Measurements from ENCODE around the gene TACC2. TPM values are rescaled to one million over a fixed set of nuclear protein-coding genes. Genes with fewer than 3 reads are reported as not detected.

Gene TACC2
- total RNA-seq, 1 donor from 2014 or later: 22.0 TPM

DNA sequence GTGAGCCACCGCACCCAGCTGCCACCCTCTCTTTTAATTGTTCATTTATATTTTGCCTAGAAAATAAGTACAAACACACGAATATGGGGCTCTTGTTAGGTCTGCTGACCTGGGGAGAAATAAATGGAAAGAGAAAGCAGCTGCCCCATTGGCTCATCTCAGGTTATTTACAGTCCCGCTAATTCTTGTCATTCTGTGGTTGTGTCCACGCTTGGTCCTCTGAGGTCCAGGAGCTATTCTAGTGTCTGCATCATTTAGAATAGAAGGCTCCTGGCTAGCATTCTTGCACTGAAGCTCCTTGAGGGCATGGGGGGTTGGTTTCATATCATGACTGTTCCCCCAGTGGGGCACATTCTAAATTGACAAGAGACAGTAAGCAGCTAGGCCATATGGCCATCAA, 128.5 kb downstream of the TACC2 start:
- Mint-ChIP-seq H3K27ac (ENCODE audit: unreplicated experiment) (no peak overlapping the region), H3K4me3 (ENCODE audit: unreplicated experiment) (peak overlapping the region; percentile 50), H3K9me3 (ENCODE audit: unreplicated experiment) (no peaks in the 10 kb centered on the region), H3K36me3 (ENCODE audit: low read depth, unreplicated experiment) (peaks cover 4% of the 10 kb centered on the region), H3K27me3 (ENCODE audit: low read depth, unreplicated experiment) (no peaks in the 10 kb centered on the region), H3K4me1 (ENCODE audit: low read depth, unreplicated experiment) (peaks cover 36% of the 10 kb centered on the region)
- TF ChIP-seq, protein P1, sequence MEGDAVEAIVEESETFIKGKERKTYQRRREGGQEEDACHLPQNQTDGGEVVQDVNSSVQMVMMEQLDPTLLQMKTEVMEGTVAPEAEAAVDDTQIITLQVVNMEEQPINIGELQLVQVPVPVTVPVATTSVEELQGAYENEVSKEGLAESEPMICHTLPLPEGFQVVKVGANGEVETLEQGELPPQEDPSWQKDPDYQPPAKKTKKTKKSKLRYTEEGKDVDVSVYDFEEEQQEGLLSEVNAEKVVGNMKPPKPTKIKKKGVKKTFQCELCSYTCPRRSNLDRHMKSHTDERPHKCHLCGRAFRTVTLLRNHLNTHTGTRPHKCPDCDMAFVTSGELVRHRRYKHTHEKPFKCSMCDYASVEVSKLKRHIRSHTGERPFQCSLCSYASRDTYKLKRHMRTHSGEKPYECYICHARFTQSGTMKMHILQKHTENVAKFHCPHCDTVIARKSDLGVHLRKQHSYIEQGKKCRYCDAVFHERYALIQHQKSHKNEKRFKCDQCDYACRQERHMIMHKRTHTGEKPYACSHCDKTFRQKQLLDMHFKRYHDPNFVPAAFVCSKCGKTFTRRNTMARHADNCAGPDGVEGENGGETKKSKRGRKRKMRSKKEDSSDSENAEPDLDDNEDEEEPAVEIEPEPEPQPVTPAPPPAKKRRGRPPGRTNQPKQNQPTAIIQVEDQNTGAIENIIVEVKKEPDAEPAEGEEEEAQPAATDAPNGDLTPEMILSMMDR (IDR thresholded peaks at IDR 0.05; ENCODE audit: insufficient read depth, low read depth, low read length): no peak
- no peak for TF ChIP-seq EZH2 (IDR thresholded peaks at IDR 0.05; ENCODE audit: insufficient read depth, low read length)
- H4K20me1 ChIP-seq (ENCODE audit: insufficient read depth, low read length): peaks cover 72% of the 10 kb centered on the region
- no peak overlapping the region for H3K27ac ChIP-seq (ENCODE audit: low read depth, low read length)
- H3K9me3 ChIP-seq (ENCODE audit: insufficient read depth, low read depth, low read length): no peaks in the 10 kb centered on the region
- no peak overlapping the region for H3K4me2 ChIP-seq (ENCODE audit: low read length)
- peaks cover 90% of the 10 kb centered on the region for H3K79me2 ChIP-seq (ENCODE audit: insufficient read depth, low read length)
- DNase-seq (ENCODE audit: low read depth) (no peak), FAIRE-seq (no peak)
- peaks cover 25% of the 10 kb centered on the region for H3K4me1 ChIP-seq (ENCODE audit: insufficient read depth, low read length)
- H2AFZ ChIP-seq (ENCODE audit: low read depth, low read length): no peak overlapping the region
- no peaks in the 10 kb centered on the region for H3K27me3 ChIP-seq (ENCODE audit: insufficient read depth, low read length)
- no peak overlapping the region for H3K9ac ChIP-seq (ENCODE audit: low read length)
- H3K36me3 ChIP-seq (ENCODE audit: insufficient read depth, low read length): no peaks in the 10 kb centered on the region
- no peak overlapping the region for H3K4me3 ChIP-seq (ENCODE audit: insufficient read depth, low read depth, low read length)

DNA sequence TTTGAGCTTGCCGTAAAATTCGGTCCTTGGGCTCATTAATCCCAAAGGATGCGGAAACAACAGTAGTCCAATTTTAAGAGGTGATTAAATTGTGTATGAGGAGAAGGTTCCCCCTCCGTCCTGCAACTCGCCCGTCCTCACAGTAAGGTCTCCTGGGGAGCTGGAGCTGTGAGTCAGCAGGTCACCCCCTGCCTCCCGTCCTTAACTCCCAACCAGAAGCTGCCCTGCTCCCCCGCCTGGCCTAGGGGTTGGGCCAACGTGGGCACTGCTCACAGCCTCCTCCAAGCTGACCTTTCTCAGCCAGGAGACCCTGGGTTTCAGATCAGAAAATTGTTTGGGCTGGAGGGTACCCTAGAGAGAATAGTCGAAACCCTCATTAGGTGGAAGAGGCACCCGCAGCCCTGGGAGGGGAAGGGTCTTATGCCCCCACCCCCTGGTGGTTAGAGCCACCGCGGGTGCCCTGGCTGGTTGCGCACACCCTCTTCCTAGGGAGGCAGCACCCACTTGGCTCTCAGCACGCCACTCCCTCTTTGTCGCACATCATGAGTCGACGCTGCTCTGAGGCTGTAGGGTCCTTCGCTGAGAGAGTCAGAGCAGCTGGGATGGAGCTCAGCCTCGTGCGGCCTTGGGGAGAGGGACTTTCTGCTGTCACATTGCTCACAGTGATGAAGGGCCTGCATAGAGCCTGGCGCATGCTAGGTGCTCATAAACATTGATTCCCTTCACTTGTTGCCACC, 131.2 kb downstream of the TACC2 start:
- peaks cover 4% of the 10 kb centered on the region for H3K36me3 Mint-ChIP-seq (ENCODE audit: low read depth, unreplicated experiment)
- no peak overlapping the region for H3K4me3 Mint-ChIP-seq (ENCODE audit: unreplicated experiment)
- peaks cover 90% of the 10 kb centered on the region for H3K79me2 ChIP-seq (ENCODE audit: insufficient read depth, low read length)
- peaks cover 15% of the 10 kb centered on the region for H3K4me1 ChIP-seq (ENCODE audit: insufficient read depth, low read length)
- no peak overlapping the region for H3K9ac ChIP-seq (ENCODE audit: low read length)
- no peaks in the 10 kb centered on the region for H3K9me3 Mint-ChIP-seq (ENCODE audit: unreplicated experiment)
- no peaks in the 10 kb centered on the region for H3K9me3 ChIP-seq (ENCODE audit: insufficient read depth, low read depth, low read length)
- peaks cover 70% of the 10 kb centered on the region for H4K20me1 ChIP-seq (ENCODE audit: insufficient read depth, low read length)
- DNase-seq (ENCODE audit: low read depth) (no peak), FAIRE-seq (no peak)
- peaks cover 23% of the 10 kb centered on the region for H3K4me1 Mint-ChIP-seq (ENCODE audit: low read depth, unreplicated experiment)
- H2AFZ ChIP-seq (ENCODE audit: low read depth, low read length): no peak overlapping the region
- no peaks in the 10 kb centered on the region for H3K36me3 ChIP-seq (ENCODE audit: insufficient read depth, low read length)
- H3K27me3 Mint-ChIP-seq (ENCODE audit: low read depth, unreplicated experiment): no peaks in the 10 kb centered on the region
- H3K27ac ChIP-seq (ENCODE audit: low read depth, low read length): no peak overlapping the region
- TF ChIP-seq, protein P1 (IDR thresholded peaks at IDR 0.05; ENCODE audit: insufficient read depth, low read depth, low read length): no peak
- TF ChIP-seq EZH2 (IDR thresholded peaks at IDR 0.05; ENCODE audit: insufficient read depth, low read length): no peak
- H3K27me3 ChIP-seq (ENCODE audit: insufficient read depth, low read length): no peaks in the 10 kb centered on the region
- no peak overlapping the region for H3K4me2 ChIP-seq (ENCODE audit: low read length)
- no peak overlapping the region for H3K27ac Mint-ChIP-seq (ENCODE audit: unreplicated experiment)
- no peak overlapping the region for H3K4me3 ChIP-seq (ENCODE audit: insufficient read depth, low read depth, low read length)

DNA sequence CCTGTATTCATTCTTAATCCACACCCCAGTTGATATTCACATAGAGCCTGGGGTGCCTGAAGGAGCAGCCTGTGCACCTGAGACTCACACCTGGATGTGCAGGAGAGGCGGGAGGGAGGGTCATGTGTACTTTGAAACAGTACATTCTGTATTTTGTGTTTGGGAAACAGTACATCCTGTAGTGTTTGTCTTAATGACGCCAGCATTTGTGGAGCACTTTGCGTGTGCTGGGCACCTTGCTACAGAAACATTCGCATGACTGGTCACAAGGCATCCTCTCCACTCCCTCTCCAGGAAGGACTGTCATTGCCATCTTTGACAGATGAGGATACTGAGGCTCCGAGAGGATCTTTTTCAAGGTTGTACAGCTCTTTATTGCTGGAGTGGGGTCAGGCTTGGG, 132.1 kb downstream of the TACC2 start:
- no peaks in the 10 kb centered on the region for H3K27me3 Mint-ChIP-seq (ENCODE audit: low read depth, unreplicated experiment)
- no peaks in the 10 kb centered on the region for H3K27me3 ChIP-seq (ENCODE audit: insufficient read depth, low read length)
- peaks cover 14% of the 10 kb centered on the region for H3K4me1 Mint-ChIP-seq (ENCODE audit: low read depth, unreplicated experiment)
- peaks cover 85% of the 10 kb centered on the region for H3K79me2 ChIP-seq (ENCODE audit: insufficient read depth, low read length)
- H4K20me1 ChIP-seq (ENCODE audit: insufficient read depth, low read length): peaks cover 61% of the 10 kb centered on the region
- no peak overlapping the region for H3K4me3 ChIP-seq (ENCODE audit: insufficient read depth, low read depth, low read length)
- H3K4me2 ChIP-seq (ENCODE audit: low read length): no peak overlapping the region
- H2AFZ ChIP-seq (ENCODE audit: low read depth, low read length): no peak overlapping the region
- no peak for TF ChIP-seq EZH2 (IDR thresholded peaks at IDR 0.05; ENCODE audit: insufficient read depth, low read length)
- TF ChIP-seq, protein P1 (IDR thresholded peaks at IDR 0.05; ENCODE audit: insufficient read depth, low read depth, low read length): no peak
- H3K36me3 Mint-ChIP-seq (ENCODE audit: low read depth, unreplicated experiment): peaks cover 4% of the 10 kb centered on the region
- H3K4me1 ChIP-seq (ENCODE audit: insufficient read depth, low read length): peaks cover 8% of the 10 kb centered on the region
- H3K9me3 Mint-ChIP-seq (ENCODE audit: unreplicated experiment): no peaks in the 10 kb centered on the region
- H3K36me3 ChIP-seq (ENCODE audit: insufficient read depth, low read length): no peaks in the 10 kb centered on the region
- no peak for FAIRE-seq
- H3K27ac ChIP-seq (ENCODE audit: low read depth, low read length): no peak overlapping the region
- DNase-seq (ENCODE audit: low read depth): no peak
- H3K9ac ChIP-seq (ENCODE audit: low read length): no peak overlapping the region
- H3K27ac Mint-ChIP-seq (ENCODE audit: unreplicated experiment): no peak overlapping the region
- no peak overlapping the region for H3K4me3 Mint-ChIP-seq (ENCODE audit: unreplicated experiment)
- no peaks in the 10 kb centered on the region for H3K9me3 ChIP-seq (ENCODE audit: insufficient read depth, low read depth, low read length)

Measured in astrocyte (in vitro differentiated cells and primary cell).